Kidney (tissue), 14 donors: ENCODE data around the gene ESPN. TPM values are rescaled to one million over a fixed set of nuclear protein-coding genes. Genes with fewer than 3 reads are reported as not detected.

Experiments used
- DNase-seq, 5 donors: peaks; one replicate each; pipeline ENCODE4 v3.0.0-alpha.2; 2013 to 2020
- FAIRE-seq: peaks from 2 replicates; lab custom pipeline; 2012; peaks lifted over from hg19 to GRCh38; lab: Jason Lieb, UNC
- H3K27ac ChIP-seq, 2 donors: one replicate each; pipeline ENCODE4 v1.7.0; 2013; ENCODE audit warnings: low read depth in 2 of 2, low read length in 2 of 2, inconsistent platforms in 1 of 2
- H3K27me3 ChIP-seq: one replicate; pipeline ENCODE4 v1.7.1; 2013; ENCODE audit warnings: low read length, inconsistent platforms; ENCODE audit not compliant: control insufficient read depth, insufficient read depth
- H3K36me3 ChIP-seq, 3 donors: one replicate each; pipeline versions ENCODE4 v1.7.0 to v1.7.1; 2013; ENCODE audit warnings: low read length in 3 of 3, control low read depth in 1 of 3, inconsistent platforms in 1 of 3; ENCODE audit not compliant: insufficient read depth in 3 of 3, control insufficient read depth in 2 of 3
- H3K4me1 ChIP-seq, 3 donors: one replicate each; pipeline versions ENCODE4 v1.7.0 to v1.7.1; 2013; ENCODE audit warnings: low read length in 3 of 3, inconsistent platforms in 1 of 3, low read depth in 1 of 3; ENCODE audit not compliant: control insufficient read depth in 2 of 3, insufficient read depth in 2 of 3
- H3K4me3 ChIP-seq, 3 donors: one replicate each; pipeline versions ENCODE4 v1.7.0 to v1.8.1; 2013; ENCODE audit warnings: low read length in 3 of 3, control low read depth in 1 of 3, inconsistent platforms in 1 of 3
- H3K9ac ChIP-seq, 3 donors: one replicate each; pipeline versions ENCODE4 v1.7.0 to v1.7.1; 2013; ENCODE audit warnings: low read length in 3 of 3, control low read depth in 1 of 3, inconsistent platforms in 1 of 3
- H3K9me3 ChIP-seq, 3 donors: one replicate each; pipeline versions ENCODE4 v1.7.0 to v1.7.1; 2013; ENCODE audit warnings: low read length in 3 of 3, control low read depth in 1 of 3, inconsistent platforms in 1 of 3; ENCODE audit not compliant: control insufficient read depth in 2 of 3, insufficient read depth in 1 of 3
- intact Hi-C: fragments of 100-400 bp; cut with DNase I; formaldehyde crosslinking; loops from one replicate; pipeline ENCODE4 v1.11.1; 2022
- polyA plus RNA-seq: library from polyadenylated mRNA; stranded (reverse); fragments of 350-450 nt; fragmentation: Illumina TruSeq; extraction: RNeasy Lipid Tissue Mini Kit (QIAGEN cat#74804); gene quantifications from one replicate; pipeline ENCODE4 v1.2.3, GENCODE V29; 2014; ENCODE audit warnings: low read depth, low replicate concordance; ENCODE audit not compliant: insufficient read depth
- total RNA-seq: library from RNA; stranded (reverse); fragmentation: NEBNext Ultra II Directional; extraction: Animal tissue kit (Norgen Biotek cat#: 25700); gene quantifications from one replicate; pipeline ENCODE4 v1.2.1, GENCODE V29; 2021
- TF ChIP-seq, protein P1 (sequence below): IDR thresholded peaks from 3 replicates; pipeline ENCODE4 v1.5.1; 2012; ENCODE audit warnings: mild to moderate bottlenecking, moderate library complexity, borderline replicate concordance; ENCODE audit not compliant: insufficient read depth; ENCODE audit errors: extremely low read depth
- donor health status: control.
- donor health status: control.
- donor health status: control.
- donor health status: control.
- donor health status: control.
- donor health status: DM: yes; HTN: yes; CAD: no.
- donor health status: Normal renal cell carcinoma (clear cell type).

ESPN gene
- total and polyA plus RNA-seq, 2 donors from 2014 or later: 14.2 to 112 TPM

DNA sequence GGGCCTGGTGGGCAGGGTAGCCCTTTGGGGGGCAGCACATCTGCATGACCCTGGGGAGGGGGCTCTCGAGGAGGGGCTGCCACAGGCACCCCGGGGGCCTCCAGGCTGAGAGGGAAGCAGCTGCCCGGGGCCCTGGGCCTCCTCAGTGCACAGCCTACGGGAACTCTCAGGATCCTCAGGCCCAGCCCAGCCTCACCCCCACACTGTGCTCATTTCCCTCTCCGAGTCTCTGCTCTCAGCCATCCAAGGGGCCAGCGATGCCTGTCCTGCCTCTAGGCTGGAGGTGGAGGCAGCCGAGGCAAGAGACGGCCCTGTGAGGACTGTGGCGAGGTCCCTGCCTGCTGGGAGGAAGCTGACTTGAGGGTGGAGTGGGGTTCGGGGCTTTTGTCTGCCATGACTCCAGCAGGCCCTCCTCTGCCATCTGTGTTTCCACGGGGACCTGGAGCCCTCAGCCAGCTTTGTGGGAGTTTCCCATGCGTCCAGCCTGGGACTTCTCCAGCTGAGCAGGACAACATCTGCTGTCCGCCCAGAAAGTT is 74.1 kb downstream of the ESPN start:
- no peak overlapping the region for H3K4me3 ChIP-seq
- DNase-seq (peak in 3 of 5 donors; percentile 27 to 74 (median 63)), FAIRE-seq (no peak)
- H3K9me3 ChIP-seq: no peaks in the 10 kb centered on the region
- H3K36me3 ChIP-seq: no peaks in the 10 kb centered on the region
- TF ChIP-seq, protein P1, sequence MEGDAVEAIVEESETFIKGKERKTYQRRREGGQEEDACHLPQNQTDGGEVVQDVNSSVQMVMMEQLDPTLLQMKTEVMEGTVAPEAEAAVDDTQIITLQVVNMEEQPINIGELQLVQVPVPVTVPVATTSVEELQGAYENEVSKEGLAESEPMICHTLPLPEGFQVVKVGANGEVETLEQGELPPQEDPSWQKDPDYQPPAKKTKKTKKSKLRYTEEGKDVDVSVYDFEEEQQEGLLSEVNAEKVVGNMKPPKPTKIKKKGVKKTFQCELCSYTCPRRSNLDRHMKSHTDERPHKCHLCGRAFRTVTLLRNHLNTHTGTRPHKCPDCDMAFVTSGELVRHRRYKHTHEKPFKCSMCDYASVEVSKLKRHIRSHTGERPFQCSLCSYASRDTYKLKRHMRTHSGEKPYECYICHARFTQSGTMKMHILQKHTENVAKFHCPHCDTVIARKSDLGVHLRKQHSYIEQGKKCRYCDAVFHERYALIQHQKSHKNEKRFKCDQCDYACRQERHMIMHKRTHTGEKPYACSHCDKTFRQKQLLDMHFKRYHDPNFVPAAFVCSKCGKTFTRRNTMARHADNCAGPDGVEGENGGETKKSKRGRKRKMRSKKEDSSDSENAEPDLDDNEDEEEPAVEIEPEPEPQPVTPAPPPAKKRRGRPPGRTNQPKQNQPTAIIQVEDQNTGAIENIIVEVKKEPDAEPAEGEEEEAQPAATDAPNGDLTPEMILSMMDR: no peak
- H3K27ac ChIP-seq: no peak overlapping the region
- H3K9ac ChIP-seq: no peak overlapping the region
- H3K4me1 ChIP-seq: peaks cover 0 to 20% (median 6%) of the 10 kb centered on the region in 3 donors
- intact Hi-C loops: no loop called here
- H3K27me3 ChIP-seq: no peaks in the 10 kb centered on the region

DNA sequence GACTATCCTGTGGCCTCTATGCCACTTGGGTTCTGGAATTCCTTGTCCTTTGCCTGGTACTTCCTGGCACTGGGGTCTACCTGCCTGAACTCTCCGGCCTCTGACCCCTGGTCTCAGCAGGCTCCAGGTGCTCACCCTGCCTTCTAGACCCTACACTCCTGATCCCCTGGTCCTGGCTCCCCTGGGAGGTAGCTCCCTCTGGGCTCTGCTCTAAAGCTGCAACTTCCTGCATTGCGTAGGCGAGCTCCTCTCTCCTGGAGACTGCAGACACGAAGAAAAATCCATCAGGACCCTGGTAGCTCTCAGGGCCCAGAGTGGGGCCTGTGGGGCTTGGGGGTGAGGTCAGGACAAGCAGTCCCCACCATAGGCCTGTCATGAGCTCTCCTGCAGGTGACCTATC is 74.7 kb downstream of the ESPN start:
- DNase-seq (peak in 2 of 5 donors; percentile 51 to 55), FAIRE-seq (no peak)
- Histone ChIP-seq H3K36me3 (no peaks in the 10 kb centered on the region), H3K4me1 (peaks cover 0 to 20% (median 6%) of the 10 kb centered on the region in 3 donors), H3K4me3 (no peak overlapping the region), H3K27ac (no peak overlapping the region), H3K9ac (no peak overlapping the region), H3K9me3 (no peaks in the 10 kb centered on the region), H3K27me3 (no peaks in the 10 kb centered on the region)
- TF ChIP-seq, protein P1: no peak
- intact Hi-C loops: no loop called here

DNA sequence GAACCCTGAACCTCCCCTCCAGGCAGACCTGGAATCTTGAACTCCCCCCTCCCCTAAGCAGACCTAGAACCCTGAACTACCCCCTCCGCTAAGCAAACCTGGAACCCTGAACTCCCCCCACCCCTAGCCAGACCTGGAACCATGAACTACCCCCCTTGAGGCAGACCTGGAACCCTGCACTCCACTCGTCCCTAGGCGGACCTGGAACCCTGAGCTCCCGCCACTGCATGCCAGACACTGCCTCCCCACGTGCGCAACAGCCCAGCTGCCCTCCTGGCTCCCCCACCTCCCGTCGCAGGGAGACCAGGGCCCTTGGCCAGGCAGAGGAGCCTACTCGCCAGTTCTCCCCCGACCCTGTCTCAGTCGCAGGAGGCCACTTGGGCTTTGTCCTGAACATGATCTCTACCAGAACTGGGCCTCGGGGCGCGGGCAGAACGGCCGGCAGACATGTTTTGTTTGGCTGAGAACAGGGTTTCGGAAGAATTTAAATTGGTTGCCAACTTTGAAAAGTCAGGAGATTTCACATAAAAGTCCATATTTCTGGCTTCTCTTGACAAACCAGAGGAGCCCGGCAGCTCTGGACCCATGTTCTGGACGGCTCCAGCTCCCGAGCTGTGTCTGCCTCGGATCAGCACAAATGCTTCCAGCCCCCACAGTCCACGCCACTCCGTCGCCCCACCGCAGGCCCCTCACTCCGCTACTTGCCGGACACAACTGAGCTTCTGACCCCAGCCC is 76.1 kb downstream of the ESPN start:
- Histone ChIP-seq H3K4me3 (no peak overlapping the region), H3K36me3 (no peaks in the 10 kb centered on the region), H3K4me1 (peaks cover 0 to 20% (median 6%) of the 10 kb centered on the region in 3 donors), H3K27ac (no peak overlapping the region), H3K9me3 (no peaks in the 10 kb centered on the region), H3K9ac (no peak overlapping the region), H3K27me3 (no peaks in the 10 kb centered on the region)
- intact Hi-C loops: no loop called here
- no peak for FAIRE-seq
- TF ChIP-seq, protein P1: no peak
- DNase-seq: peak in 2 of 5 donors; percentile 54 to 85
